NCI-H526 (cell line): ENCODE data around the gene STX16.
A peak's percentile ranks its signal among the peaks of the same experiment; 100 is the strongest.

Experiments
- DNase-seq, 2 experiments: peaks; one replicate each; lab custom pipeline; 2025; lab: John Stamatoyannopoulos, UW

Gene STX16

DNA sequence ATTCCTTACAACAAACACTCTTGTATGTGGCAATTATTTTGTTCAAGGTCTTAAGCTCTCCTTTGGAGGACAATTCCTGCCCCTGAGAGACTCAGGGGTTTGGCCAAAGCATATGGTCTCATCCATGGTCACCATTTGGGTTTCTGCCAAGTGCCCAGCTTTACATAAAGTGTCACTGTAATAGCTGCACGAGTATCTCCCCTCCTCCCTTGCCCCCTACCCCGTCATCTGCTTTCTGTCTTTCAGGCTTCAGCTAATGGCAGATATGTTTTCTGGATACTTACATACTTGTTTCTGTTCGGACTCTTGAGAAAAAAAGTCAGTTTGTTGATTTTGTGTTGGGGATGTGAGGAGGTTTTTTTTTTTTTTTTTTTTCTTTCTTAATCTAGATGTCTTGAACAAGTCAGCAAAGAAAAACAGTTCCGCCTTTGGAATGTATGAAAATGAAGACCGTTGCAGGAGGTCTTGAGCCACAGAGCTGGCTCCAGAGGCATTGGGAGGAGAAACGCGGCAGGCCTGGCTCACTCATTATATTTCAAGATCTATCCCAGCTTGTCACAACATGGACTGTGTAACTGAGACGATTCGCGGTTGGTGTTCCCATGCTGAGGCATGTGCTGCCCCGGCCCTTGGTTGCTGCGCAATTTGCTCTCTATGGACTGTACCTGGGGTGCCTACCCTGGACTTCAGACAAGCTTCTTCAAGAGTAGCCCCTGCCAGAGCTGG, 32.6 kb upstream of the STX16 start:
- DNase-seq: peak in 1 of 2 experiments; percentile 45

DNA sequence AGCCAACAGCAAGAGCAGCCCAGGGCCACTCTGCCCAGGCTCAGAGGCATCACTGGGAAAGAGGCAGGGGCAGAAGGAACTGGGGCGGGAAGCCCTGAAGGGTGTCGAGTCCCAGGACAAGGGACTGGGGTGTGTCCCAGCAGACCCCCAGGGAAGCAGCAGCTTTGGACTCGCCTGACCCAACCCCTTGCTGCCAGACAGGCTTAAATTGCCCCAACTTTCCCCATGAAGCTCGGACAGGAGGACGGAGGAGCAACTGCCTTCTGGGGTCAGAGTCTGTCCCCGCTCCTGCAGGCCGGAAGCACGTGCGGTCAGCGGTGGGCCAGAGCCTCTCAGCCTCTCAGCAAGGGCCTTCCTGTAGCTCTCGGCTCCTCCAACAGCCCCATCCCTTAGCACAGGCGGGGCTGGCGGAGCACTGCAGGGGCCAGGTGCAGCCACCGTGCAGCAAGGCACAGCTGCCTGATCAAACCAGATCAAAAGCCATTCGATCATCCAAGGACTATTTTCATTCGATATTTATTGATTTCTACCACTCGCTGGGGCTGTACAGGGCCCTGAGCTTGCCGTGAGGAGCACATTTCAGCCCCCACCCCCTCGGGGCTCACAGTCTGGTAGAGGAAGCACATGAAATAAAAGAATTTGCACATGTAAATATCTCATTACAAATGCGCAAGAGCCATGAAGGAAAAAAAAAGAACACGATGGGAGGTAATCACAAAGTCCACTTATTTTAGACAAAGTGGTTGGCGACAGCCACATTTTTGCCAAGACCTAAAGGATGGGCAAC, 31.8 kb upstream of the STX16 start:
- peak; percentile 79 to 87 for DNase-seq

DNA sequence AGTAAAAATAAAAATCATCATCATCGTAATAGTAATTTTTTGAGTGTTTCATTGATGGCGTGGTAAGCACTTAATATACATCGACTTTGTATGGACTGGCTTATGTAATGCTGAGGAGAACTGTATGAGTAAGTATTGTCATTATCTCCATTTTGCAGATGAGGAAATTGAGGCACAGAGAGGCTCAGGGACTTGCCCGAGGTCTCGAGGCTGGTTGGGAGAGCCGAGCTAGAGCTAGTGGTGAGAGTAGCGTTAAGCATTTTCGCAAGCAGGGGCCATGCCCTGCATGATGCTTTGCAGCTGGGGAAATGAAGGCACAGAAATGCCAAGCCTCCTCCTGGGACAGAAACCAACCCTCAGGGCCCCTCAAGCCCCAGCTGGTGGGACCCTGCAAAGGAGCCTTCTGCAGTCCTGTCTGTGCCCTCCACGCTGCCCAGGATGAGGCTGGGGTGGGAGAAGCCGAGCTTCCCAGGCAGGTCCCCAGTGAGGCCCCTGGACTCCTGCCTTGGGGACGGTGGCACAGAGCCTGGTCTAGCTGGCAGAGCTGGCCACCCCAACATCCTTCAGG, 31.1 kb upstream of the STX16 start:
- DNase-seq: peak; percentile 76

- no peak for DNase-seq
These were observed 29.1 kb upstream of the STX16 start for GRCh38 chr20:58621906-58622548.

- DNase-seq: no peak
These were observed 28.2 kb upstream of the STX16 start for GRCh38 chr20:58622671-58623578.

DNA sequence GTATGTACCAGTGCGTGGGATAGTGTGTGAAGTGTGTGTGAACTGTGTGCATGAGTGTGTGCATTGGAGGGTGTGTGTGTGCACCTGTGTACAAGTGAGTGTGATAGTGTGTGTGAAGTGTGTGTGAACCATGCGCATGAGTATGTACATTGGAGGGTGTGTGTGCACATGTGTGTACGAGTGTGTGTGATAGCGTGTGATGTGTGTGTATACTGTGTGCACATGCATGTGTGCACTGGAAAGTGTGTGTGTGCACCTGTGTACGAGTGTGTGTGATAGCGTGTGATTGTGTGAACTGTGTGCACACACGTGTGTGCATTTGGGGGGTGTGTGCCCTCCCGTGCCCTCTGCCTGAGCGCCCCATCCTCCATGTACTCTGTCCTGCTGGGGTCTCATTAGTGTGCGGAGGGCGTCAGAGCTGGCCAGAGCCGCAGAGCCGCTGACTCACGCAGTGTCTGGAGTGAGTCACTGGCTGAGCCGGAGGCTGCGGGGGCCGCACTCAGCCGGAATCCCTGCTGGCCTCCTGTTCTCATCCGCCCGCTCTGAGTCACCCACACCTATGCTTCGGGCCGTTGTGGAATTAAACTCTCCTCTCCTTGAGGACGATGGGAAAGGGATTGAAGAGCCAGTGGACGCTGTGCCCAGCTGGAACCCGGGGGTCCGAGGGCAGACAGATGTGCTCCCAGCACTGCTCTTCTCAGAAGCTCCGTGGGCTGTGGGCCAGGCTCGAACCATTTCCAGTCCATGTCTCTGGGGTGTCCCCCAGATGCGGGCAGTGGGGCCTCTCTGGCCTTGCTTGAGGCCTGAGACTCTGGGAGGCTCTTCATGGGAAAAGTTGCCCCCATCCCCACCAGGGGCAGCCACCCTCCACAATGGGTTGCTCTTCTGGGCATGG, 27.3 kb upstream of the STX16 start:
- DNase-seq: no peak

GRCh38 chr20:58624687-58625086, 26.4 kb upstream of the STX16 start:
- no peak for DNase-seq

- DNase-seq: no peak
These were observed 25.5 kb upstream of the STX16 start for GRCh38 chr20:58625585-58625984.

- no peak for DNase-seq
These were observed 25.0 kb upstream of the STX16 start for GRCh38 chr20:58626051-58626450.

DNA sequence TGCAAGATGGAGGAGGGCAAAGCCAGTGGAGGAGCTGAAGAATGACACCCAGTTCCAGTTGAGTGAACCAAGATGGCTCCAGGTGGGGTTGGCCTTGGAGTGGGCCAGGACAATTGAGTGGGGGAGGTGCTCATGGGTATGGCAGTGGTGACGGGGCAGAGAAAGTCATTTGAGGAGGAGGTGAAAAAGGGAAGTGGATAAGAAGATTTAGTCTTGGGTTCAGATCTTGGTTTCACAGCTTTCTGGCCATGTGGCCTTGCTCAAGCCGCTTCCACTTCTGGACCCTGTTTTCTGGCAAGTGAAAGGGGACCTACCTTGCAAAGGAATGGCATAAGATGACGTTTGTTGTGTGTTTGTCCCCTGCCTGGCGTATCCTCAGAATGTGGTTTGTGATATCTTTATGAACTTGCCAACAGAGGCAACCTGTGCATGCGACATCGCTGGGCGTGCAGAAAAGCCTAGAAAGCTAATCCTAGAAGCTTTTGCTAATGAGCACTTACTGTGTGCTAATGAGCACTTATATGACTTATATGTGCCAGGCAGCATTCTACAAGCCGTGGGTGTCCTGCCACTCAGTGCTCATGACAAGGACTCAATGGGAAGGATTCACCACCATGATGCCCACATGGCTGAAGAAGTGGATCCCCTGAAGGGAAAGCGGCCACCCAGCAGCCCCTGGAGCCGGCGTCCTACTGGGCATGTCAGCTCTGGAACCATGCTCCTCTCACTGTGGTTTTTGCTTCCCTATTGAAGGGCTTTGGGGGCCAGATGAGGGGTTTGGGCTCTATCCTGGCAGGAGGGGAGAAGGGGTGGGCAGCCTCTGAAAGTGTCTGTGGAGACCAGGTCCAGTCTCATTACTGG, 23.6 kb upstream of the STX16 start:
- DNase-seq: no peak

DNA sequence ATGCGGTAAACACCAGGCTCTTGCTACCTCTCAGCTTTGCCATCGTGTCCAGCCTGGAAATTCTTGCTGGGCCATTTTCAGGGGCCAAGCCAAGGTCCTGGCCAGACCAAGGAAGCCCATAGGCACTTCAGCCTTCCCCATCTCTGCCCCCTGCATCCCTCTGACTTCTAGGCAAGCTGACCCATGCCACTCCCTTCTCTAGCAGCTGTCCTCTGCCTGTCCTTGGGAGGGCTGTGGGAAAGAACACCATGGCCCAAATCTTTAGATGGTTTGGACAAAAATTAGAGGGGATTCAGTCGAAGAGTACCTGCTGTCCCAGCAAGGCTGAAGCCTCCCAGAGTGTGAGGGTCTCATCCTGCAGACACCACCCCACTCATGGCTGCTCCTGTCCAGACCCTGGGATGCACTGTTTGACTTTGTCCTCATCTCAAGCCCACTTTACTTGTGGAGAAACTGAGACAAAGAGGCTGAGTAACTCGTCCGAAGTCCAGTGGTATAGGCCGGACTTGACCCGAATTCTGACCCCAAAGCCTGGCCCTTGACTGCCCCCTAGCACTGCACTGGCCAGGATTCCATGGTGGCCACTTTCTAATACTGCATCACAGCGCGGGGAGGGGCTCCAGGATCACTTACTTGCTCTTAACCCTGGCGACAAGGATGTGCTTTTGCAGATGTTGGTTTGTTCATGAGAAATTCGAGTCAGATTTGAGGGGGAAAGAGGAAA, 22.4 kb upstream of the STX16 start:
- no peak for DNase-seq

DNA sequence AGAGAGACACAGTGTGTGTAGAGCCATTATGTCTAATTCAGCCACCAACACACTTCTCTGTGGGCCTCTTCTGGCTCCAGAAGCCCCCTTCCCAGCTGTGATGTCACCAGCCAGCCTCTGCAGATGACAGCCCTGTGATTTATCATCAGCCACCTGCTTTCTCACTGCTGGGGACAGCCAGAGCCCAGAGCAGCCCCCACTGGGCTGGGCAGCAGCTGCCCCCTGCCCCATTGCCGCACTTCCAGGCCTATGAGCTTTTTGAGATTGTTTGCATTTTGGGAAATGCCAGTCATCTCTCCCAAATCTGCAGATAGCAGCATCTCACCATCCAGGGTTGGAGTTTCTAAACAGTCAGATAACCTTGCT, 21.9 kb upstream of the STX16 start:
- DNase-seq: no peak

GRCh38 chr20:58630063-58630462, 21.0 kb upstream of the STX16 start:
- no peak for DNase-seq

DNA sequence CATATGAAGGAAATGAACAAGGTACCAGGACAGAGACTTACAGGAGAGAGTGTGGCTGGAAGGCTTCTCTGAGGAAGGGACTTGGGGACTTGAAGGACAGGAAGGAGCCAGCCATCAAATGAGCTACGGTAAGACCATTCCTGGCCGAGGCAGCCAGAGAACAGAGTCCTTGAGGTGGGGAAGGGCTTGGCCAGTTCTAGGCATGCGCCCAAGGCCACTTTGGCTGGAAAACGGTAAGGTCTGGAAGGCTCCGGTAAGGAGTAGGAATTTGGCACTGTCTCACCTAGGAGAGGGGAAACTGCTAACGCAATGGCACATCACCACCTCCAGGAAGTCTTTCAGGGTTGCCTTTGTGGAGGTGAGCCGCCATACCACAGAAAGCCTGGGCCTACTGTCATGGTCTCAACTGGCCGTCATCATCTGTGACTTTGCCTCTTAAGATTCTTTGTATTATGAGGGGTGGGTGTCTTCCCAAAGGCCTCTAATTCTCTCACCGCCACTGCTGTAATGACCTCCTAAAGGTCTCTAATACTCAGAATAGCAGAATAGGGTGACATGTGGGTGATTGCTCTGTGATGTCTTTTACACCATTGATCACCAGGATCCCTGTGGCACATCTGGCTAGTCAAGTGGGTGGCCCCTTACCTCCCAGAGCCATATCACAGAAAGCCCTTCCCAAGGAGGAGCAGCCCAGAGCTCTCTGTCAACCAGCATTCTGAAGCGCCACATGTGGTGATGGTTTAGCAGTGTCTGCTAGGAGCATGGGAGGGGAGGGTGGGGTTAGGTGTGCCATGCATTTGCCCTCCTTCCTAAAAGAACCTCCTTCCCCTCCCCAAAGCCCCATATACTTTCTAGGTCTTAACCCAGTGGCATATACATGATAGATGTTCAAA, 17.7 kb upstream of the STX16 start:
- no peak for DNase-seq

DNA sequence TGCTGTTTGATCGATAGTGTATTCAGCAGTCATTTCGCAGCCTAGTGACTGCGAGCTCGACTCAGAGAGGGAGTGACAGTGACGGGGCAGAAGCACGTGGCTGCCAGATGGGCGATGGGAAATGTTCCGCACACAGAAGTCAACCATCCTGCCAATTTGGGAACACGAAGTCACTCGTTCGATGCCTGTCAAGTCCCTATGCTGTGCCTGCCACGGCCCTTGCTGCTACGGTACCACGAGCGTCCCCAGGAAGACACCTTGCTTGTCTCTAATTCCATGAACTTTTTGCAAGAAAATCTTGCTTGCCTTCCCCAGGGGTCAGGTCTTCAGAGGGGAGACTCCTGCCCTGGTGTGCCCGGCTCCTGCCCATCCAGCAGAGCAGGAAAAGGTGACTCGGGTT, 17.0 kb upstream of the STX16 start:
- DNase-seq: no peak

DNA sequence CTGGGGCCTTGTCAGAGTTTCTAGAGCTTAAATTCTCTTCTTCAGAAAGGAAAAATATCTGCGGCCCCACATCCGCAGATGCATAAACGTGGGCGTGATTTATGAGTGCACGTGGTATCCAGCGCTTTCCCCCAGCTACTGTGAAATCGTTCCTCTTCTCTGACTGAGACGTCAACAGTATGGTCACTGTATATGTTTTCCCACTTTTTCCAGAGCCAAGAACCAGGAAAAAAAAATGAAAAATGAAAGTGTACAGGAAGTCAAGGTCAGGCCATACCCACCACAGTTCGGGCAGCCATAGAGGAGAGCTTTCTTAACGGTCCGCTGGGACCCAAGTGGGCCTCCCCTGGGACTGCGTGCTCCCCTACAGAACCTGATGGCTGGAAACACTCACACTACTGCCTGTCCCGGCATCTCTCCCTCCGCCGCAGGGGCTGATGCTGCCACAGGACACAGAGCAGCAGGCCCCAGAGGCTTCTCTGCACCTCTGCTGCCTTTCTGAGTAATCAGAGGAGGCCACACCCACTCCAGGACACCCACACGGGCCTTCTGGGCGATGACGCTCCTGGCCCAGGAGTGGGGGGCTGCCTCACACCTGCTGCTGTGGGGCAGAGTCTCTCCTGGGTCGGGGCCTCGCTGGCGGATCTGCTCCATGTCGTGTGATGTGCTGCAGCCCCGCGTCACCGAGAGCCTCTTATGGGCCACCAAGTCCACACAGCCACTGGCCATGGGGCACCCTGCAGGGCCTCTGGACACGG, 16.4 kb upstream of the STX16 start:
- no peak for DNase-seq

DNA sequence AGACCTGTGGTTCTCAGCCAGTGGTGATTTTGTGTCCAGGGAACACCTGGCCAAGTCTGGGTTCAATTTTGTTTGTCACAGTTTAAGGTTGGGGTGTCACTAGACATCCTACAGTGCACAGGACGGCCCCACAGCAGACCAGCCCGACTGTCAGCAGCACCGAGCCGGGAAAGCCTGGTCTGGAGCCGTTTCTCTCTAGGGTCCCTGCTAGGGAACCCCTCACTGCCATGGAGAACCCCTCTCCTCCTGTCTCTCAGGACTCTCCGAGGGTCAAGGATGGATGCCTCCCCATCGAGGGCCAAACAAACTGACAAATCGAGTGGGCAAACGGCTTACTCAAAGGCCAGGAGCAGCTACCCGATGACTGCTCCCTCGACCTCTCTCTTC, 15.8 kb upstream of the STX16 start:
- DNase-seq: no peak
